GM06990 (cell line): ENCODE data around the gene PARN.
A peak's percentile ranks its signal among the peaks of the same experiment; 100 is the strongest.
"Not testable (repeated sequence)": the region's sequence is repeated elsewhere in the genome, so short reads cannot be mapped to it uniquely, and the experiment has no call there.

Experiments used
- DNase-seq: peaks from one replicate; pipeline ENCODE4 v3.0.0-alpha.2; 2011; ENCODE audit not compliant: insufficient read length; ENCODE audit errors: extremely low read depth
- H3K27me3 ChIP-seq: replicated peaks from 2 replicates; pipeline ENCODE4 v1.6.0; 2011; ENCODE audit warnings: low read length; ENCODE audit not compliant: control insufficient read depth, insufficient read depth
- H3K36me3 ChIP-seq: 2 replicates; pipeline ENCODE4 v1.5.1; 2011; ENCODE audit warnings: low read length; ENCODE audit not compliant: control insufficient read depth, insufficient read depth
- H3K4me3 ChIP-seq: replicated peaks from 2 replicates; pipeline ENCODE4 v1.5.1; 2011; ENCODE audit warnings: low read depth, mild to moderate bottlenecking, control low read depth, low read length
- TF ChIP-seq, protein P1 (sequence below): IDR thresholded peaks from 2 replicates; pipeline ENCODE4 v1.5.1; 2011; ENCODE audit warnings: low read length, control low read depth, mild to moderate bottlenecking, inconsistent platforms; ENCODE audit not compliant: insufficient read depth, poor library complexity, severe bottlenecking

The PARN gene

DNA sequence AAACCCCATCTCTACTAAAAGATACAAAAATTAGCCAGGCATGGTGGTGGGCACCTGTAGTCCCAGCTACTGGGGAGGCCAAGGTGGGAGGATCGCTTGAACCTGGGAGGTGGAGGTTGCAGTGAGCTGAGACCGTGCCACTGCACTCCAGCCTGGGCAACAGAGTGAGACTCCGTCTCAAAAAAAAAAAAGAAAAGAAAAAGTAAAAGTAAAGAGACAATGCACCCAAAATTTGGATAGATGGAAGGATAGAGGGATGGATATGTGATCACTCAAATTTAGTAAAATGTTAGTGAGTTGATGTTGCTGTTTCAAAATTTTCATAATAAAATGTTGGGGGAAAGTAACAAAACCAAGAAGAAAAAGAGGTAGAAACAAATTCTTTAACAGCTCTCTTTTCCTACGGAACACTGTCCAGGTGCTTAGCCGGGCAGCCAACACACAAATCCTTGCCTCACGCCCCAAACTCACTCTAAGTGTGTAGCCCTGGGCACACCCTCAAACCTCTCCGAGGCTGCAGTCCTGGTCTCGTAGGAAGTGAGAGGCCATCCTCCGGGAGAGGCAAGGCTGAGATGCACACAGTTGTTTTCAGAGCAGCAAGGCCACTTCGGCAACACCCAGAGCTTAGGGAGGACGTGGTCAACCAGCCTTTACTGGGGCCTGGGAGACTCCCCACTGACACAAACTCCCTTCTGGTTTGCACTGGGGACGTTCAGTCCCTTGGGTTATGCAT lies 228.9 kb downstream of the PARN start:
- DNase-seq, H3K27me3 ChIP-seq, H3K4me3 ChIP-seq, H3K36me3 ChIP-seq: not testable (repeated sequence)

DNA sequence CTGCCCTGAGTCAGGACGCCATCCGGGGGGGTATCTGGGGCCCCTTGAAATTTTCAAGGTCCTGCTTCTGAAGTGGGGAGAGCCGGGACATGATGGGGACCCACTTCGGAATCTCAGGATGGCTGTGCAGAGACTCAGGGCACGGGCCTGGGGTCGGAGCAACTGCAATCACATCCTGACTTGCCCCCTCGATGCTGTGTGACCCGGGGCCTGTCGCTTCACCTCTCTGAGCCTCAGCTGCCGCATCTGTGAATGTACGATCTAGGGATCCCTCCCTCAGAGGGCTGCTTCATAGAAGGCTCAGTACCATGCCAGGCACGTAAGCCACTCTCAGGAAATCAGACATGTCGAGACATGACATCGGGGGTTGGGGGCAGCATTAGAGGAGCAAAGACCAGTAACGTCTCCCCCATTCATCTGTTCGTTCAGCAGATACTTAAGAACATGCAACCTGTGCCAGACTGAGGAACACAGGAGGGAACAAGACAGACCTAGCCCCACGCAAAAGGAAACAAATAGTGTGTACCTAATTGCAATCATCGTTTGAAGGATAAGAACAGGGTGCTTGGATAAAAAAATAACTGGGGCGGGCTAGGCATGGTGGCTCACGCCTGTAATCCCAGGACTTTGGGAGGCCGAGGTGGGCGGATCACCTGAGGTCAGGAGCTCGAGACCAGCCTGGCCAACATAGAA lies 229.6 kb downstream of the PARN start:
- DNase-seq: no peak
- TF ChIP-seq, protein P1, sequence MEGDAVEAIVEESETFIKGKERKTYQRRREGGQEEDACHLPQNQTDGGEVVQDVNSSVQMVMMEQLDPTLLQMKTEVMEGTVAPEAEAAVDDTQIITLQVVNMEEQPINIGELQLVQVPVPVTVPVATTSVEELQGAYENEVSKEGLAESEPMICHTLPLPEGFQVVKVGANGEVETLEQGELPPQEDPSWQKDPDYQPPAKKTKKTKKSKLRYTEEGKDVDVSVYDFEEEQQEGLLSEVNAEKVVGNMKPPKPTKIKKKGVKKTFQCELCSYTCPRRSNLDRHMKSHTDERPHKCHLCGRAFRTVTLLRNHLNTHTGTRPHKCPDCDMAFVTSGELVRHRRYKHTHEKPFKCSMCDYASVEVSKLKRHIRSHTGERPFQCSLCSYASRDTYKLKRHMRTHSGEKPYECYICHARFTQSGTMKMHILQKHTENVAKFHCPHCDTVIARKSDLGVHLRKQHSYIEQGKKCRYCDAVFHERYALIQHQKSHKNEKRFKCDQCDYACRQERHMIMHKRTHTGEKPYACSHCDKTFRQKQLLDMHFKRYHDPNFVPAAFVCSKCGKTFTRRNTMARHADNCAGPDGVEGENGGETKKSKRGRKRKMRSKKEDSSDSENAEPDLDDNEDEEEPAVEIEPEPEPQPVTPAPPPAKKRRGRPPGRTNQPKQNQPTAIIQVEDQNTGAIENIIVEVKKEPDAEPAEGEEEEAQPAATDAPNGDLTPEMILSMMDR: no peak
- H3K36me3 ChIP-seq: no peaks in the 10 kb centered on the region
- H3K4me3 ChIP-seq: no peak overlapping the region
- H3K27me3 ChIP-seq: no peaks in the 10 kb centered on the region

DNA sequence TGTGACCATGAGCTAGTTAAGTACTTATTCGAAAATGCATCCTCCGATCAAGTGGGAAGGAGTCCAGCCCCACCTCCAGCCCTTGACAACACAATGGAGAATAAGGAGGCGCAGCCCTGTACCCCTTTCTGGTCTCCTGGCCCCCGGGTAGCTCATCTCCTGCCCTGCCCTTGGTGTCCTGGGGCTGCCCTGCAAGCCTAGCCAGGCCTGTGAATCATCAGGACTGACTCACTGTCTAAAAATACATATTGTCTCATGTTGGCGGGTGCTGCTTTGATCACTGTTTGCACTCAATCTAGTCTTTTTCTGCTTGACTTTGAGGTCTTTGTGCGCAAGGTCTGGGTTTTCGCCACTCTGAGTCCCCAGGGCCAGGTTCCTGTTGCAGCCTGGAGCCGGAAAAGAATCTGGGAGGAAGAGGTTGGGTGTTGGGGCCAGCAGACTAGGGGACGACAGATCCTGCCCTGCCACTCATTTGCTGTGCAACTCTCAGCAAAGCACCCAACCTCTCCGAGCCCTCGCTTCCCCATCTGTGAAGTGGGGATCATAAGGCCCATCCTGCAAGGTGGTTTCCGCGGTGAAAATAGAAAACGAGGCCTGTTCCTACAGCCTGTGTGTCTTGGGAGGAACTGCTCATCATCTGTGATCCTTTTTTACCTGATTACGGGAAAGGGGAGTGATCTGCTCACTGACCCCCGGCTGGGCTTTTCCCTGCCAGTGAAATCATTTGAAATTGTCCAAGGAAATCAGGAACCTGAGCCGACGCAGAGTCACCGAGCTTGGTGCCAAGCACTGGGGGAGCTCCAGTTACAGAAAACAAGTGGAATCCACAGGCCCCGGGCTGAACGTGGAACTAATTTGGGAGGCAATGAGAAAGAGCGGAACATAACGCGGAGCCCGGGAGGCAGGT lies 230.4 kb downstream of the PARN start:
- no peaks in the 10 kb centered on the region for H3K27me3 ChIP-seq
- DNase-seq: peak; percentile 56
- H3K4me3 ChIP-seq: no peak overlapping the region
- H3K36me3 ChIP-seq: no peaks in the 10 kb centered on the region
- TF ChIP-seq, protein P1: no peak

DNA sequence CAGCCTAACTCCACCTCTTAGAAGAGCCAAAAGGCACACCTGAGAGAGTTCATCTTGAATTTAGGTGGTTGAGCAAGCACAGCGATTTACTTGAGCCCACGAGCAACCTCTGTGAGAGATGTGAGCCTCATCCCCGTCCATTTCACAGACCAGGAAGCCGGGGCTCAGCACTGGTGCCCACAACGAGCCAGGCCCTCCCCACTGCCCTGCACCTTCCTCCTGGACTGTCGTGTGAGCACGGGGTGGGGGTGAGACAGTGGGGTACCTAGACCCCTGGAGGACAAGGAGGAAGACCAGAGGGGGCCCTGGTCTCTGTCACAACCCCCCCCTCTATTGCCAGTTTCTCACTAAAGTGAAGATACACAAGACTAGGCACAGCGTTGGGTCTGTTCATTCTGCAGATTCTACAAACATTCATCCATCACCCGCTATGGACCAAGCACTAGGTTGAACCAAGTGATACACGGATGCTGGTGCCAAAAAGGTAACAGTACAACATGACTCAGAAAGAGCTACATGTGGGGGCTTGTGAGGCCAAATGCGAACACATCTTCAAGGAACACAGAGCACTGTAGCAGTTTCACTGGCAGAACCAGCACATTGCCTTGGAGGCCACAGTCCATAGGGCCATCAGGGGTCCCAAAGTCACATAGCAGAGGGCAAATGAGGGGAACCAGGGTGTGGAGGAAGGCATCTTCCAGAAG lies 231.9 kb downstream of the PARN start:
- Histone ChIP-seq H3K27me3 (no peaks in the 10 kb centered on the region), H3K36me3 (no peaks in the 10 kb centered on the region), H3K4me3 (no peak overlapping the region)
- DNase-seq: no peak
- TF ChIP-seq, protein P1: no peak

DNA sequence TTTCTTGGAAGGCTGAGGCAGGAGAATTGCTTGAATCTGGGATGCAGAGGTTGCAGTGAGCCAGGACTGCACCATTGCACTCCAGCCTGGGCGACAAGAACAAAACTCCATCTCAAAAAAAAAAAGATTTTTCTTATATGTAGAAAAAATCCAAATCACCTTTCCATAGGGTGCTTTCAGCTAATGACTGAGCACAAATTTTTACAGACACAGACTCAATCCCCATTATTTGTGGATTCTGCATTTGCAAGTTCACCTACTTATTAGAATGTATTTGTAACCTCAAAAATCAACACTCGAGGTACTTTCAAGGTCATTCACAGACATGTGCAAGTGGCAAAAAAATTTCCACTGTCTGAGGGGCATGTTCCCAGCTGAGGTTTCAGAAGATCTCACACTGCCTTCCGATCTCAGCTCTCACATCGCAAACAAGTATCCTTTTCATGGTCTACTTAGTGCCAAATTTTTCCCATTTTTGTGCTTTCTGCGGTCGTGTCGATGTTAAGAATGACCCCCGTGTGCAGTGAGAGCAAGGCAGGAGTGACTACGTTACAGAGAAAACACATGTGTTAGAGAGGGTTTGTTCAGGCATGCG lies 234.3 kb downstream of the PARN start:
- not testable (repeated sequence) for H3K36me3 ChIP-seq

DNA sequence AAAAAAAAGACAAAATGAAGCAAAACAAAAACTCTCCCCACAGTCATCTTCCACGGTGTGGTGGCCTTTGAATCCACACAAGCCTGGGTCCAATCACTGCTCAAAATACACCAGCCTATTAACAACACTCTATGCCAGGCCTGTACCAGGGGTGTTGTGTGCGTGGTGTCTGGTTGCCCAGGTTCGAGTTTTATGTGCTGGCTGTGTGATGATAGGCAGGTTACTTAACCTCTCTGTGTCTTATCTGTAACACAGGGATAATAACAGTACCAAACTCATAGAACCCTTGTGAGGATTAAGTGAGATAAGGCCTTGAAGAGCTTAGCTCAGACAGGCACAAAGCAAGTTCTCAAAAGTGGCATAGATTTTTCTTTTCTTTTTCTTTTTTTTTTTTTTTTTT lies 235.2 kb downstream of the PARN start:
- Histone ChIP-seq H3K36me3 (no peaks in the 10 kb centered on the region), H3K4me3 (no peak overlapping the region), H3K27me3 (no peaks in the 10 kb centered on the region)
- TF ChIP-seq, protein P1: no peak
- DNase-seq: no peak

More for the DNA sequence above, 234.3 kb downstream of the PARN start:
- not testable (repeated sequence) for H3K4me3 ChIP-seq, DNase-seq, H3K27me3 ChIP-seq
